ENCODE results near the gene CPSF2.

The CPSF2 gene

DNA sequence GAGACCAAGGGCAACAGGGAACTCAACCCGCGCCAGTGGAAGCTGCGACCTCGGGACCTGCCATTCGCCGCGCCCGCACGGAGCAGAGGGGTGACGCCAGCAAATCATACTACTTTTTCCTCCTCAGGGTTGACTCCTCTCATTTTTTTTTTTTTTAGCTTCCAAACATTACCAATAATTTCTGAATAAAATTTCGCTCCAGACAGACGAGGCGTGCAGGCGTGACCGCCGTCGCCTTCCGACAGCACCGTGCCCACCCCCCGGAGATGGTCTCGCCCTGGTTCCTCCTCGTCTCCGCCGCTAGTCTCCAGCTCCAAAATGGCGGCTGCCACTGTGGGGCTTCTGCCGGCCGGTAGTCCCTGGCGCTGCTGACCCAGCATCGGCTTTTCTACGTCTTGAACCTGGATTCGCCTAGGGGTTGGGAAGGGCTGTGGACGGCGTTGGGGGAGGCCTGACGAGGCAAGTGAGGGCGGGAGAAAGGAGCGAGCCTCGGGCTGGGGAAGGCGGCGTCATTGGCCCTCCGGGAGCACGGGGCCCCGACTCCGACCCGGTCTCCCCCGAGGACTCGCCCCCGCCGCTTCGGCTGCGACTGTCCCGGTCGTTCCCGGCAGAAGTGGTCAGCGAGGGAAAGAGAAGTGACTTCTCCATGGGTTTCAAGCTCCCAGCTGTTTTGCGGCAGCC, at the start of gene CPSF2, which contains the start of gene NDUFB1:
Gene CPSF2, plus strand, starts transcription at position 300 of the 681 bp plus-strand sequence. CDS start 9,016 bp downstream, outside the sequence.
Gene NDUFB1, minus strand, starts transcription at position 37 of the 681 bp plus-strand sequence. CDS start 4,069 bp downstream, outside the sequence.
- peak; percentile 81 for DNase-seq

DNA sequence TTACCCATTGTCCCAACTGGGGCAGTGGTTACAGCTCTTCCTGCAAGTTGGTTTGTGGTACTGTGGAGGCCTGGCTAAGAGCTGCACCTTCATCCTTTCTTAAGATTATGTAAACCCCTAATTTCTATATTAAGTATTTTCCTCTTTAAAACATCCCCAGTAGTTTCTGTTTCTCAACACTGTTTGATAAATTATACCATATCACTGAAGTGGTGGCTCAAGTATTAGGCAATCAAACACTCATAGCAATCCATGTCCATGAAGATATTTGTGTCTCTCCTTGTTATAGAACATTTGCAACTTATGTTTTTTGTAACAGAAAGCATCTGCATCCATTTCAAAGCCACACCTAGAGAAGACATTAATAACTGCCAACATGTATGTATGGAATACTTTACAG, 47.2 kb upstream of the CPSF2 start:
- DNase-seq, result no peak

DNA sequence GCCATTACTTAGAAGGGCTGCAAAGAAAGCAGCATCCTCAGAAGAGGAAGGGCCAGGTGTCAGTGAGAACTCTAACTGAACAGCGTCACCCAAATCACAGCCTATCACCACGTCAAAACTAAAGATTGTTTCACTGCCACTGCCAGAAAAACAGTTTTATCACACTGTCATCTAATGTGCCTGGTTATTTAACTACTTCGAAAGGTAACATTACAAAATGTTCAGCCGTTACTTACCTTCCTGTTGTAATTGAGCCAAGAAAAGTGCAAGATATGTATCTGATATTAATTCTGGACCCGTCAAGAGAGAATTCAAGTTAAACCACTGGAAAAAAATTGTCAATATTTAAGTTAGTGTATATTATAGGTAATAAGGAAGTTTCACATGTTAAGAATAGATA, 33.3 kb upstream of the CPSF2 start:
- DNase-seq, result no peak

DNA sequence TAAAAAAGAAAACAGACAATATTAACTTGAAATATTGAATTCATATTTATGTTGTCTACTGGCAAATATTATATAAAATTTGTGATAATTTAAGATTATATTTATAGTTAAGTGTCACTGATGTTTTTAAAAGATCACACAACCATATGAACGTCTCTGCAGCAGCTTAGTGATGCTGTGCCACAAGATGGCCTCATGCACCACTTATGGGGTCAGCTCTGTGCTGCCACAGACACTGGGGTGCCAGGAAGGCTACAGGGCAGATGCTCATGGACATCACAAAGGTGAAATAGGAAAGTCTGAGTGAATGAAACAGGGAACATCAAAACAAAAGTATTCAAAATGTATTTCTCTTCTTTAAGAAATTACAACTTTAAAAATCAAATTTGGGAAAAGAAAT, 28.4 kb upstream of the CPSF2 start:
- peak; percentile 28 for DNase-seq

DNA sequence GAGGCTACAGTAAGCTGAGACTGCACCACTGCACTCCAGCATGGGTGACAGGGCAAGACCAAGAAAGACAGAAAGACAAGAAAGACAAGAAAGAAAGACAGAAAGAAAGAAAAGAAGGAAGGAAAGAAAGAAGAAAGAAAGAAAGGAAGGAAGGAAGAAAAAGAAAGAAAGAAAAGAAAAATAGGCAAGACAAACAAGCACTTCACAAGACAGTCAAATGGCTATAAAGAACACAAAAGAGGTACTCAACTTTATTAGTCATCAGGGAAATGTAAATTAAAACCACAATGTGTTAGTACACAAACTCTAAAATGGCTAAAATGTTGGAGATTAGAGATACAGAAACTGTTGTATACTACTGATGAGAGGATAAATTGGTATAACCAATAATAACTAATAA, 22.0 kb upstream of the CPSF2 start:
- DNase-seq, result no peak

DNA sequence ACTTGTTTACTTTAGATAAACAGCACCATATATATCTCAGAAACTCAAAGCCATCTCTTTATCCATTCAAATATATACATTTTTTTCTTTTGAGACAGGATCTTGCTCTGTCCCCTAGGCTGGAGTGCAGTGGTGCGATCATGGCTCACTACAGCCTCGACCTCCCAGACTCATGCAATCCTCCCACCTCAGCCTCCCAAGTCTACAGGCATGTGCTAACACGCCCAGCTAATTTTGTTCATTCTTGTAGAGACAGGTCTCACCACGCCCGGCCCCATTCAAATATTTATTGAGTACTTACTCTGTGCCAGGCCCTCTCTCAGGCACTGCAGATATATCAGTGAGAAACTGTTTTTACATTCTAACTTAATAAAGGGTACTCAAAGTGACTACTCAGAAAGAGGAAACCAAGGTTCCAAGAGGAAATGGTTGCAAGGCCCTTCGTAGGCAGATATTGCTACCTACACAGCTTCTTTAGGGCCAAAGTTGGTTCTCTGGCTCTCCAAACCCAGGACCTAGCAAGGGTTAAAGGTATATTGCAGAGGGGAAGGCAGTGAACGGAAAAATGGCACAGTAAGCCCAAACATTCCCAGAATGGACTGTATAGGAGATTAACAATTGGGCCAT, 18.3 kb upstream of the CPSF2 start:
- no peak for DNase-seq

DNA sequence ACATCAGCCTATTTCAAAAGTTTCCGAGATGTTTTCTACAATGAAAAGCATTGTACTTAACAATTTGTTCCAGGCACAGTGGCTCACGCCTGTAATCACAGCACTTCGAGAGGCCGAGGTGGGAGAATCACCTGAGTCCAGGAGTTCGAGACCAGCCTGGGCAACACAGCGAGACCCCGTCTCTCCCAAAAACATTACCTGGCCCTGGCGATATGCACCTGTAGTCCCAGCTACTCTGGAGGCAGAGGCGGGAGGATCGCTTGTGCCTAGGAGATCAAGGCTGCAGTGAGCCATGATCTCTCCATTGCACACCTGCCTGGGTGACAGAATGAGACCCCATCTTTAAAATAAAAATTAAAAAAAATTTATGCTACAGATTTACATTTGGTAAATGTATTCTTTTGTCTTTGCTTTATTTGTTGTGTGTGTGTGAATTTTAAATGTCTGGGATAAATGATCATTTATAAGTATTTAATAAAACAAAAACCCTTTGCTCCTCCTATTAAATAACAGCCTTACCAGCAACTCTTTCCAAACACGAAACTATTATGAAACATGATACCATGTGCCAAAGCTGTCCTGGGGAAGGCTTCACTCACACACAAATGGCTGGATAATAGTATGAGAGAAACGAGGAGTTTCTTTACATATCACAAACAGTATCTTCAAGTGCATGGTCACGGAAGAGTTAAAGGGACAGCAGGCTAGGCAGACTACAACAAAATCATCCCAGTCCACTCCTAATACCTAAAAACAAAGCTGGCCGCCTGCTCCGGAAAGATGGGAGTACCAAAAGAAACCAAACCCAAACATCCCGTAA, 16.5 kb upstream of the CPSF2 start:
- no peak for DNase-seq

DNA sequence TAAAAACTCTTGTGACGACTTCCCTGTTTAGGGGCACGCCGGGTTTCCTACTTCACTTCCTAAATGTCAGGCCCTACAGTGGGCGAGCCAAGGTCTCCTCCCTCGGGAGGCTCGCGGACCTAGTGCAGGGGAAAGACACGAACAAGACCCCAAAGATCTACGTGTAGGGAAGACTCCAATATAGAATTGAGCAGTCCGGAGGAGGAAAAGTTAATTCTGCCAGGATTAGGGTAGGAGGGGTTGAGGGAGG, 16.0 kb upstream of the CPSF2 start:
- no peak for DNase-seq

DNA sequence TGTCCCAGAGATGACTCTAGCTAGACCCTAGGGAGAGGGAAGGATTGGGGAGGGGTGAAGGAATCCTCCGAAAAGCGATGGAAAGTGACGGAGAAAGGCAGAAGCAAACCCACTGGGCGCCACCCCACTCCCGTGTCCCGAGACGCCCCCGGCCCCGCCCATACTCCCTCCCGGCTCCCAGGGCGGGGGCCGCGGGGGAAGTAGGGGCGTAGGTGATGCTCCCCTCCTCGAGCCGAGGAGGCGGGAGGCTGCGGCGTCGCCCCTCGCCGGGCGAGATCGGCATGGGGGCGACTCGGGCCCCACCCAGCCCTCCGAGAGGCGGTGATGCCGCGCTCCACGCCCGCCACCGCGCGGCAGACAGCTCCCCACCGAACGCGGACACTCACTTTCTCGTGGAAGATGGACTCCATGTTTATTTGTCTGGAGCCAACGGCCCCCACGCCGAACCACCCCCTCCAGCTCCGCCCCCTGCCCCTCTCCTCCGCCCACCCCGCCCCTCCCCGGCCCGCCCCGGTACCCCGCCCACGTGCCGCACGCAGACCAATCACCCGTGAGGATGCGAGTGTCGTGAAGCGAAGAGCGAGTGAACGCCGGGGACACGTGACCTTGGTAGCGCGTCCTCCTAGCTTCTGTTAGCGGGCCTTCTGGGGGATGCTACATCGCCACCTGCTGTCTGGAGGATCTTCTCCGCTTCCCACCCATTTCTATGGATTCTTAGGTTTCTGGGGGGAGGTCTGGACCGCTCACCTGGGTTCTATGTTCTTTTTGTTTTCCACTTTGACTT, 15.4 kb upstream of the CPSF2 start, which contains the start of gene ATXN3:
Gene ATXN3, minus strand, starts transcription at position 440 of the 784 bp plus-strand sequence. Its CDS starts 30 bp downstream, at position 410.
- DNase-seq, result peak; percentile 100

DNA sequence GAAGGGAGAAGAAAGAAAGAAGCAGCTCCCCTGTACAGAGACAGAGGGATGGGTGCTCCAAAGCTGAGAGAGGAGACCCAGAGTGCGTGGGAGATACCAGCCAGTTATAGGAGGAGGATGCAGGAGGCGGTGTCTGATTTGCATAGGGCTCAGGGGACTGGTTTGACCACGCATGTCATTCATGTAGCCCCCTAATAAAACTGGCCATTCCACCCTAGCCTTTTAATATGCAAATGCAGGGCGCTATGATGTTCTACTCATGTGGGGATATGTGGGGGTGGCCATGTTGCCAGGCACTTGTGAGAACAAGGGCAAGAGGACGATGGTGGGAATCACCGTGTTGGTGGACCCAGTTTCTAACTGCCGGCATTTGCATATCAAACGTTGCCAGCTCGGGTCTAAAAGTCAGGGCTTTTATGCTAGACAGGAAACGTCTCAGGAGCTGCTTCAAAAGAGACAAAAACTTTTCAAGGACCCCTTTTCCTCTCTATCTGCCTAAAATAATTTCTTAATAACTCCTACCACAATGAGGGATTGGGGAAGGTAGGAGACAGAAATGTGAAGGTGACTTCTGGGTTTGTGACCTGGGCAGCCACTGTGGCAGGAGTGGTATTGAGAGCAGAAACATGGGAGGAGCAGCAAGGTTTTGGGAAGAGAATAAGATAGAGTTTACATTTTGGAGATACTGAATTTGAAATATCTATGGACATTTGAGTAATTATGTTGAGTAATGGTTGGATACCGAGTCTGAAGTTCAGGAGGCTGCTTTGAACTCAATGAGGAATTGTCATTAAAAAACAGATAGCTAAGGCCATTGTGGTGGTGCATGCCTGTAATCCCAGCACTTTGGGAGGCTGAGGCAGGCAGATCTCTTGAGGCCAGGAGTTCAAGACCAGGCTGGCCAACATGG, 13.2 kb upstream of the CPSF2 start:
- no peak for DNase-seq

DNA sequence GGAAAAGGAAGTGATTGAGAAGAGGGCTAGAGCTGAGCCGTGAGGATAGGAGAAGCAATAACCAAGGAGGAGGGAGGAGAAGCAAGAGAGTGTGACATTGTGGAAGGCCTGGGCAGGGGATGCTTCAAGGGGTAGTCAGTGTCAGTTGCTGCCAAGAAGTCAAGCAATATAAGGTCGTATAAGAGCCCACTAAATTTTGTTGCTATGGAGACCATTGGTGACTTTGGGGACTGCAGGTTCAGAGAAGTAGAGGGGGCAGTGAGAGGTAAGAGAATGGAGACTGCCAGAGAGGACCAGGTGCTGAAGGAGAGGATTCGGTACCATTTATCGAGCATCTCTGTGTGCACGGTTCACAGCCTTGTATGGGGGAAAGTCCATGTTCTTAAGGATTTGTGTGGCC, 12.3 kb upstream of the CPSF2 start:
- DNase-seq, result no peak

DNA sequence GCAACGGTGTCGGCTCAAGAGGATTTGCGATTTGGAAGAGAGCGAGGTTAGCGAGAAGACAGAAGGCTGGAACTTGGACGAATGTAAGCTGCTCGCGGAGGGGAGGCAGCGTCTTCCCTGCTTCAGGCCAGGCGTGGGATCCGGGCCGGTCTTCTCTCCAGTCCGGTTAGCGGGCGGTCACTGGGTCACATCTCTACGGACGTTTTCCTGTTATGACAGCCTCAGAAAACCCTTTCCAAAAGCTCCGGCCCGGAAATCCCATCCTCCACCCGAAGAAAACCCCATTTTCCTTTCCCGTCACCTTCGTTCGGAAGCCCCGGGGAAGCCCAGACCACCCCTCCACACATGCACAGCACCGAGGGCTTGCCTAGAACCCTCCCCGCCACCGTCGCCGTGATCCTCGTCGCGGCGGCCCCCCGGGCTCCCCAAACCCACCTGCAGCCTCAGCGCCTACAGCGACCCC, 531 bp upstream of the CPSF2 start:
- DNase-seq, result no peak

DNA sequence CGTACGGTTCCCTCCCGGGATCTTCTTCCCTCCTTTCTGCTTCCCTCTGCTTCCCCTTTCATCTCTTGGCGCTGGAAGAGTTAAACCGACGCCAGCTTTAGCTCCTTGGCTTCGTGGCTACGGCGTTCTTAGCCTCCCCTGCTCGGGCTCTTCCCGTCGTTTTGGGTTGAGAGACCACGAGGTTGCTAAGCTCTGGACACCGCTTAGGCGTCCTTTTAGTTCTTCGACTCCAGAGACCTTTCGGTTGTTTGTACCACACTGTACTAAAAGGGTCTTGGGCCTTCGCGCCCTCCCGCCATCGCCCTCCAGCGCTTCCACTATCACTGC, 545 bp downstream of the CPSF2 start:
- no peak for DNase-seq

DNA sequence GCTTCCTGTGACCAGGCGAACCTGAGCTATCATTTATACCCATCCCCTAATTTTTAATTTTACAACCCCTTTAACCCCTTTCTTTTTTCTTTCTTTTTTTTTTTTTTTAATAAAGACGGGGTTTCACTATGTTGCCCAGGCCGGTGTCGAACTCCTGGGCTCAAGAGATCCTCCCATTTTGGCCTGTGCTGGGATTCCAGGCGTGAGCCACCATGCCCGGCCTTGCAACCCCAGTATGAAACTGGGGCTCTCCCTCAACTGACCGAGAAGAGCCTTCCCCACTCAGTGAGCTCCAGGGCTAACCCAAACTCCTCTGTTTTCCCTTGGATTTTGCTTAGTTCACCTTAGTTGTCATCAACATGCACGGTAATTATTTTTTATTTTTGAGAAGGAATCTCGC, 992 bp downstream of the CPSF2 start:
- no peak for DNase-seq

DNA sequence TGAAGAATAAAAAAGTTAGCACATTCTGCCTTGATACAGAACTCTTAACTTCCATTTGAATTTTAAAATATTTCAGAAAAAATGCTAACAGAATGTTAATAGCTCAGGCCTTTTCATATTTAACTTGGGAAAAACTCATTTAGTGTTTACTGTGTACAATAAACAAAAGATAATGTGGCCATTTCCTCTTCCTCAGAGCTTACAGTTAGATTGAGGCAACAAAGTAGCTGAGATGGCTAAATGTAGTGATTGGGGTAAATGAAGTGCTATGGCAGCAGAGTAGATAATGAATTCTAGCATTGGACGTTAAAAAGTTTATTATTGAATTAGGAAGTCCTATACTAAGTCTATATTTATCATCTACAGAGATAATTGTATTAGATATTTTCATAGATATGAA, 12.7 kb downstream of the CPSF2 start:
- DNase-seq, result no peak

DNA sequence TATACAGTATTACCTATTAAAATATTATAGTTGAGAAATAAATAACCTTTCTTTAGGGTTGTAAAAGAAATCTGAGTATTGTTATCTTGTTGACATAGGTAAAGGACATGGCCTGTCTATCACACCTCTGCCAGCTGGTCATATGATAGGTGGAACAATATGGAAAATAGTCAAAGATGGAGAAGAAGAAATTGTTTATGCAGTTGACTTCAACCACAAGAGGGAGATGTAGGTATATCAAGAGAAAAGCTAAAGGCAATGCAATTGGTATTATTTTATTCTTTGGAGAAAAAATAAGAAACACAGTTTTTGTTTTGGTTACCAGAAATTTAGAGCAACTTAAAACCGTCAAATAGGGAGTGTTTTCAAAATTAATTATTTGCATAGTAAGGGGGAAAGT, 13.5 kb downstream of the CPSF2 start:
- peak; percentile 49 for DNase-seq

DNA sequence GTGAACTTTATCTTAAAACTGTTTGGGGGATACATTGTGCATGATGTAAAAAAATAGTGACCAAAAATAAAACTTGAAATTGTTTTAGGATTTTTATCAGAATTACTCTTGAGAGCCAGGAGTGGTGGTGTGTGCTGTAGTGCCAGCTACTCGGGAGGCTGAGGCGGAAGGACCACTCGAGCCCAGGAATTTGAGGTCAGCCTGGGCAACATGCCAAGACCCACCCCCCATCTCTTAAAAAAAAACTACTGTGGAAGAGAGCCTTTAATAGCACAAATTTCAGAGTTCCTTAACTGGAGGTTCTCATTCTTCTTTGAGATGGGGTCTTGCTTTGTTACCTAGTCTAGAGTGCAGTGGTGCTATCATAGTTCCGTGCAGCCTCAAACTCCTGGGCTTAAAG, 21.5 kb downstream of the CPSF2 start:
- no peak for DNase-seq

DNA sequence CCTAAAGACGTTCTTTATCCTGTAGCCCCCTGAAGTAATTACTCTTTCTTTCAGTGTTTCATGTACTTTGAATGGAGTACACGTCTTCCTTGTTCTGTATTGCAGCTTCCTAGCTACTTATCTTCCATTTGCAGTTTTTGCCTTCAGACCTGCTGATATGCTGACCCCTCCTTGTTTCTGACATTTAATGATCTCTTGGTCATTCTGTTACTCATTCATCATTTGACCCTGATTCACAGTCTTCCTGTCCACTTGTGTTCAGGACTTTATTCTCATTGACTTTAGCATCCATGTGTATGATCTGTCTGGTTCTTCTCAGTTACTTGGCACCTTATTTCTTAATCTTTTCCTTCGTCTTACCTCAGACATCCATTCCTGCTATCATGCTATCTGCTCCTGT, 22.2 kb downstream of the CPSF2 start:
- DNase-seq, result no peak

DNA sequence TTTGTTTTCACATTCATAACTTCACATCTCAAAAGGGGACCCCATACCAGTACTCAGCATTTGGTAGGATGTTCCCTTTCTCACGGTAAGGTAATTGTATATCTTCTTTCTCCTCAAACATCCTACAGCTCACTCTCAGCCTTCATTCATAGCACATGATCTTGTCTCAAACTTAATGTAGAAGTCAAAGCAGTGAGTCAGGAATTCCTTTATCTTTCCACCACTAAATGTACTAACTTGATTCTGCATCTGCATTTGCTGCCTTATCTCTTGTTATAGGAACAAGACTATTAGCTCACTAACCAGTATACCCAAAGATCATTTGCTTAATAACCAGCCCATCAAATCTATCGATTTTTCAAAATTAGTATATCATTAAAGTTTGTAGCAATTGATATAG, 22.9 kb downstream of the CPSF2 start:
- DNase-seq, result no peak

DNA sequence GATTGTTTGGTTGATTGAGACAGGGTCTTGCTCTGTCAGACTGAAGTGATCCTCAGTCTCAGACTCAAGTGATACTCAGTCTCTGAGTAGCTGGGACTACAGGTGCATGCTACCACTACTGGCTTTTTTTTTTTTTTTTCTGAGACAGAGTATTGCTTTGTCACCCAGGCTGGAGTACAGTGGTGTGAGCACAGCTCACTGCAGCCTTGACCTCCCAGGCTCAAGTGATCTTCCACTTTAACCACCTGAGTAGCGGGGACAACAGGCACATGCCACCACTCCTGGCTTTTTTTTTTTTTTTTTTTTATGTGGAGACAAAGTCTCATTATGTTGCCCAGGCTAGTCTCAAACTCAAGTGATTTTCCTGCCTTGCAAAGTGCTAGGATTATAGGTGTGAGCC, 31.8 kb downstream of the CPSF2 start:
- no peak for DNase-seq

DNA sequence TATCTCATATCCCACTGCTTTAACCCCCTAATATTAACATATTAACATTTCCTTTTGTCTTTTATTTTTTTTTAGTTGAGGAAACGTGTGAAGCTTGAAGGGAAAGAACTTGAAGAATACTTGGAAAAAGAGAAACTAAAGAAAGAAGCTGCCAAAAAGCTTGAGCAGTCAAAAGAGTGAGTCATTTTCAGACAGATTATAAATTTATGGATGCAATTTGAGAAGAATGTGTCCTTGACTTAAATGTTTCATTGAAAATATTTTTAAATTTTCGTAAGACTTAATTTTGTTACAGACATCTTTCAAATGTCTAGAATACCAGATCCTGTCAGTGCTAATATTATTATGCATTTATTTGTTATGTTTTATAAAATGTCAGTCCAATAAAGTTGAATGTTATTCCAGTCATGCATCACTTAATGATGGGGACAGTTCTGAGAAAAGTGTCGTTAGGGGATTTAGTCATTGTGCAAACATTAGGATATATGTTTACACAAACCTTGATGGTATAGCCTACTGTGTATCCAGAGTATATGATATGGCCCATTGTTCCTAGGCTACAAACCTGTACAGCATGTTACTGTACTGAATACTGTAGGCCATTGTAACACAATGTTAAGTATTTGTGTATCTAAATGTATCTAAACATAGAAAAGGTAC, 32.6 kb downstream of the CPSF2 start:
- no peak for DNase-seq

DNA sequence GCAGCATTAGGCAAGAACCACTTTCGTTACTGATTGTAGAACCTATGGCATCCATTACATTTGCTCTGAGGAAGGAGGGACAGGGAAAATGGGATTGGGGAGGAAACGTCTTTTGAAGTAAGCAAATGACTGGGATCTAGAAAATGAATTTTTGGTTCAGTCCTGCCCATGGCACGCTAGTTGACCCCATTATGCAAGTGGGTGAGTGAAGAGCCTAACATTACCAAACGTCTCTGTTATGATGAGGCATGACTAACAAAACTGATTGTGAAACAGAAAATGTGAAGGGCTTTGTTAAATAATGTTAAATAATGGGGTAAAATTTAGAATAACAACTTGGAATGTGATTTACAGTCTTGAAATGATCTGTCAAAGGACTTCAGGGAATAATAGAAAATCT, 38.9 kb downstream of the CPSF2 start:
- DNase-seq, result no peak
